Measurements from ENCODE around the gene CXorf66. TPM values are rescaled to one million over a fixed set of nuclear protein-coding genes. Genes with fewer than 3 reads are reported as not detected.
A peak's percentile ranks its signal among the peaks of the same experiment; 100 is the strongest.

Gene CXorf66
- total RNA-seq, 1 experiment from 2014 or later = not detected

DNA sequence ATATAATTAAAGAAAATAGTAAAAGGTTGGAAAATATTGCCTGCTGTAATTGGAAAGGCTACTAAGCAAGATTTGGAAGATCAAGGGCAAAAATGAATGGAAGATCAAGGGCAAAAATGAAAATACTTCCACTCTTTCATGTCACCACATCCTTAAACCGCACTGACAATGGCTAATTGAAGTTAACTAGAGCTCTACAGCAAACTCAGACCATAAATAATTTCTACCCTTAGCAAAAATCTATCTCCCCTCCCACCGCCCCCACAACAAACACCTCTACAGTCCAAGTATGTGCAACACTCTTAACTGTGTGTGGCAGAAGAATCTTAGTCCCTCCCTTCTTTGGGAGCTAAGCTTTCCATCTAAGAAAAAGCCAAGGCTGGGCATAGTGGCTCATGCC lies 59.6 kb downstream of the CXorf66 start:
- Histone ChIP-seq H3K27ac (ENCODE audit: low read length) (no peak overlapping the region), H3K4me3 (ENCODE audit: low read depth in 2 of 2, low read length in 2 of 2) (no peak overlapping the region), H3K27me3 (ENCODE audit: control insufficient read depth, insufficient read depth, low read length) (no peaks in the 10 kb centered on the region), H3K4me1 (ENCODE audit: control insufficient read depth, insufficient read depth, low read length) (peaks cover 18% of the 10 kb centered on the region), H3K9me3 (ENCODE audit: control insufficient read depth, insufficient read depth, low read depth, low read length) (no peaks in the 10 kb centered on the region), H3K36me3 (ENCODE audit: control insufficient read depth, insufficient read depth, low read length) (no peaks in the 10 kb centered on the region)
- CTCF ChIA-PET = no interaction called here
- no peak for ATAC-seq
- no TSS peak for BruUV-seq (replicated peaks)
- POLR2A ChIA-PET = no interaction called here
- in situ Hi-C loops (cut with HindIII; ENCODE audit: low pct_unique_long_range_greater_than_20kb, low sequenced_read_pairs) = no loop called here
- DNase-seq (ENCODE audit: low read depth, low spot score) = no peak
- intact Hi-C loops (cut with micrococcal nuclease; ENCODE audit: unreplicated experiment) = no loop called here
- TF ChIP-seq SIN3A (IDR thresholded peaks at IDR 0.05; ENCODE audit: borderline replicate concordance, insufficient read depth, low read depth, low read length) (no peak), REST (IDR thresholded peaks at IDR 0.05; ENCODE audit: insufficient read depth in 1 of 2, low read depth in 2 of 2, low read length in 1 of 2) (no peak), CTCF (IDR thresholded peaks at IDR 0.05) (no peak), POLR2AphosphoS5 (IDR thresholded peaks at IDR 0.05; ENCODE audit: low read depth, low read length) (no peak), TCF7L2 (IDR thresholded peaks at IDR 0.05; ENCODE audit: low read depth, low read length) (no peak)

Small RNA genes within 50 kb of the gene (microRNA-seq; reads per million reads assigned to microRNA genes)
- 396 reads per million, percentile 71 among the genes with 10 or more reads in this experiment for gene MIR505 (ENCODE audit: unreplicated experiment)

Other genes with a start within 250 kb of the CXorf66 start
- 61.3 TPM for gene ATP11C, start 32.5 kb downstream of the CXorf66 start, total RNA-seq (2021; ENCODE audit: unreplicated experiment)

Measured in Panc1 (cell line).